NCI-H1417 (cell line): ENCODE data around the gene LRP2.
"Not testable (repeated sequence)": the region's sequence is repeated elsewhere in the genome, so short reads cannot be mapped to it uniquely, and the experiment has no call there.

Source experiments
- DNase-seq, 3 experiments: peaks; one replicate each; lab custom pipeline; 2025; lab: John Stamatoyannopoulos, UW

The LRP2 gene

GRCh38 chr2:169348321-169349024 is 13.9 kb downstream of the LRP2 start:
- peak in 1 of 3 experiments; percentile 7 for DNase-seq

DNA sequence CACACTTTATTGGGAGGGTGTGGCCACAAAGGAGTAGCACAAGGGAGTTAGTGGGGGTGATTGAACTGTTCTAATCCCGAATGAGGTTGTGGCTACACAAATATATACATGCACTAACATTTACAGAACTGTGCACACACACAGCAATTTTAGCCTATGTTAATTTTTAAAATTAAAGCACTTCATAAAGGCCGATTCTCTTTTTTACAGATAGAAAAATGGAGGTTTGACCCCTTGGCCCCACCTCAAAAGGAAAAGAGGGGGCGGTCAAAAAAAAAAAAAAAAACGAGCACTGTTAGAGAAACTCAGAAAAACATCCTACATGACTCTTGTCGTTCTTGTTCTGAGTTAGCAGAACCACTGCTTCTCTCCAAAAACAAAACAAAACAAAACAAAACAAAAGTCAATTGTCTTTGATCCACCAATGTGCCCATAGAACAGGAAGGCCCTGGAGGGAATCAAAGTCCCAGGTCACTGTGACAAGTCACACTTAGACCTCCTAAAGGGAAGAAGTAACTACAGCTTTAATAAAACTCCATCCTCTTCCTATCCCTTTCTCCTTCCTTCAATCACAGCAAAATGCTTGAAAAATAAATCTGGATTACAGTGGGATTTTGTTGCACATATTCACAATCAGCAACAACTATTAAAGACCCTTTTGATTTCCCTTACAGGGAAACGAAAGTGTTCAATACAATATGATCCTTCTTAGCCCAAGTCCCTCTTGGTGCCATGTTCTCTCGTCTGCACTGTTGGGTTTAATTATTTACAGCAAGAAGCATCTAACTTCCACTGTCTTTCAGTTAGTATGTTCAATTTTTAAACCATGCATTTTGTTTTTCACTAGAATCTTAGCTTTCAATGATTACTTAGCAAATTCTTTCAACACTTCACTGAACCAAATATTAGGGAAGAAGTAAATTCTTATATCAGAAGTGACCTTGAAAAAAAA is 16.6 kb downstream of the LRP2 start:
- no peak for DNase-seq

DNA sequence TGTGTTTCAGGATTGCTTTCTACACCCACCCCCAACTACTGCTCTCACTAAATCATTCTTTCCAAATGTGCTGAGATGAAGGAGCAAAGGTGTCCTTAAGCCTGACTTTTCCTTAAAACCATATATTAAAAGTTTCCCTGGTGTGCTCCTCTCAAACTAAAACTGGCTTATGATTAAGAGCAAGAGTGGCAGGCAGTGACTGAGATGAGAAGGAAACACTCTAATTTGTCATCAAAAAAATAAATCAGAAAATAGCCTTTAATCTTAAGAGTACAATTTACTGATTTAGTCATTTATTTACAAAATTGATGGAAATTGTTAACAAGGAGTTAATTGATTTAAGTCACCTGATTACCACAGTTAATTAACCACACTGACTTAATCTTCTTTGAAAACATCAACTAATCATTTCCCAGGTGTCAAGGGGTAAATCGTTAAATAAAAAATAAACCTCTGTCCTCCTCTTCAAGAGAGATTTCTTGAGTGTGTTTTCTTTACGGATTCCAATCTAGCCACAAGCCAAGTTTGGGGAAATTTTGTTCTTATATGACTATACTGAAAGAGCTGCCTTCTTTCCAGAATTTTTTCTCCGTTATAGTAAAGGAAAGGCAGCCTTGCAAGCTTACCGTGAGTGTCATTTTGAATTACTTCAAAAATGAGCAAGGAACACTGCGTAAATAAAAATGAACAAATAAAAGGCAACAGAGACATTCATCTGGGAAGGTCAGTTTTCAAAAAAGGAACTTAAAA is 17.4 kb downstream of the LRP2 start:
- DNase-seq = no peak

- DNase-seq = peak in 1 of 3 experiments; percentile 1
These were observed 19.1 kb downstream of the LRP2 start for GRCh38 chr2:169343202-169343601.

DNA sequence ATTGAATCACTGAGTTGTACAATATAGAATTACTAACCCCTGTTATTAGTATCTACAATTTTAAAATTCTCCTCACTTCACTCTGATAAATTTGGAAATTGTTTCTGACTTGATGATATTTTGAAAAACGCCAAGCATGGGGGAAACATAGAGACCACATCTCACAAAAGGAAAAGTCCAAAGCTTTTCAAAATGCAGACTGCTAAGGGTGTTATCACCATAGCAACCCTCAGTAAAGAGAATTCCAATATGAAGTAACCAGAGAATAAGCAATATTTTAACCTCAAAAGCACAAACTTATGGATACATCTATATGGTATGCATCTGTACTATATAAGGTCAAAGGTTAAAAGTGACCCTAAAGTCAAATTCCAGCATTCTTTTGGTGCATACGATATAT is 22.7 kb downstream of the LRP2 start:
- DNase-seq = no peak

DNA sequence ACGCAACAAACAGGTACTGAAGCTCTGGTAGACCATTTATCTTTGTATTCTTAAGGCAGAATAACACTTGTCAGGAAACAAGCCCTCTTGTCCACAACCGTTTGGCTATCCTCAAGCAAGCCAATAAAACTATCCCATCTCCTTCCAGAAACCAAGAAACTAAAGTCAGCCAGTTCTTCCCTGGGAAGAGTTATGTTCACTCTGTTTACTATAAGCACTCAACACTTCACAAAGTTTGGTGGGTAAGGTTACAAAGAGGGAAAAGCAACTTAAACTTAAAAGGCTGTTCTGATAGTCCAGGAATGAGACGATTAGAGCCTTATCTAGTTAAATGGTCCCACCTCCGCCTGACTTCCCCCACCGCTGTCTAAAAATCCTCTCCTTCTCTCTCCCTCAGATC is 25.6 kb downstream of the LRP2 start:
- DNase-seq = no peak

- DNase-seq = peak in 2 of 3 experiments; percentile 37 to 46
These were observed 31.7 kb downstream of the LRP2 start for GRCh38 chr2:169330555-169331198.

DNA sequence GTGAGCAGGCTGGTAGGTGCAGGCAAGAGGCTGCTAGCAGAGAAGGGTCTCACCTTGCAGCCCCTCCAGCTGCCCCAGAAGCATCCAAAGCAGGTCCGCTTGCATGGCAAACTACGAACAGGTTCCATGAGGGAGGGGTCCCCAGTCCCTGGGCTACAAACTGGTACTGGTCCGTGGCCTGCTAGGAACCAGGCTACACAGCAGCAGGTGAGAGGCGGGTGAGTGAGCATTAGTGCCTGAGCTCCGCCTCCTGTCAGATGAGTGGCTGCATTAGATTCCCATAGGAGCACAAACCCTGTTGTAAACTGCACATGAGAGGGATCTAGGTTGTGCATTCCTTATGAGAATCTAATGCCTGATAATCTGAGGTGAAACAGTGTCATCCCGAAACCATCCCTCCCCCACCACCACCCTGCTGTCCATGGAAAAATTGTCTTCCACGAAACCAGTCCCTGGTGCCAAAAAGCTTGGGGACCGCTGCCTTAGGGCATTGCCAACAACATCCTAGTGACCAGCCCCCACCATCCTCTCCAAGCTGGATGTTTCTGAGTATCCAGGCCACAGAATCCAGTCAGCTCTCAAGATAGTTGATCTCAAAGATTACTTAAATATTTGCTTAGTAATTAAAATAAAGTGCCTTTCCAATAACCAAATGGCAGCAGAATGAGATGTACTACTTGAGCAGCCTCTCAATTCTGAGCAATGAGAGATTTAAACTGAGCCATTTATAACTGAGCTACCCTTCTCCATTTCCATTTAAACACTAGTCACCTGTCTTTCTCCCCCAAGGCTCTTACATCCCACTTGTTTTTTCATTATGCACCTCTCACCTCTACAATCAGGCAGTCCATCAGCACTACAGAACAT is 32.4 kb downstream of the LRP2 start:
- peak; percentile 47 to 84 (median 81) for DNase-seq

DNA sequence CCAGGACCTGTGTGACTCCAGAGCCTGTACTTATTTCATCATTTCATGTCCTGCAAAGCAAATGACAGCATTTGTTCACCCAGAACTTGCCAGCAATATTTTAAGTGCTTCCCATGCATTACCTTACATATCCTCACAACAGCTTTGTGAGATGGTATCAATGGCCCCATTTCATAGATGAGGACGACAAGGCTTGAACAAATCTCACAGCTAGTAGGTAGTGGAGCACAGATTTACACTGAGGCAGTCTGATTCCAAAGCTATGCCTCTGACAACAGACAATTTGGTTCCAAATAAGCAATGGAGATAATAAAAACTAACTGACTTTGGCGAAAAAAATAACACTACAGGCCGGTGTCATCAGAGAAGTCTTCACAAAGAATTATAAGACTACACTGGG is 33.5 kb downstream of the LRP2 start:
- DNase-seq = no peak

GRCh38 chr2:169327837-169328236 is 34.5 kb downstream of the LRP2 start:
- DNase-seq = not testable (repeated sequence)

- DNase-seq = not testable (repeated sequence)
These were observed 36.4 kb downstream of the LRP2 start for GRCh38 chr2:169325886-169326285.

DNA sequence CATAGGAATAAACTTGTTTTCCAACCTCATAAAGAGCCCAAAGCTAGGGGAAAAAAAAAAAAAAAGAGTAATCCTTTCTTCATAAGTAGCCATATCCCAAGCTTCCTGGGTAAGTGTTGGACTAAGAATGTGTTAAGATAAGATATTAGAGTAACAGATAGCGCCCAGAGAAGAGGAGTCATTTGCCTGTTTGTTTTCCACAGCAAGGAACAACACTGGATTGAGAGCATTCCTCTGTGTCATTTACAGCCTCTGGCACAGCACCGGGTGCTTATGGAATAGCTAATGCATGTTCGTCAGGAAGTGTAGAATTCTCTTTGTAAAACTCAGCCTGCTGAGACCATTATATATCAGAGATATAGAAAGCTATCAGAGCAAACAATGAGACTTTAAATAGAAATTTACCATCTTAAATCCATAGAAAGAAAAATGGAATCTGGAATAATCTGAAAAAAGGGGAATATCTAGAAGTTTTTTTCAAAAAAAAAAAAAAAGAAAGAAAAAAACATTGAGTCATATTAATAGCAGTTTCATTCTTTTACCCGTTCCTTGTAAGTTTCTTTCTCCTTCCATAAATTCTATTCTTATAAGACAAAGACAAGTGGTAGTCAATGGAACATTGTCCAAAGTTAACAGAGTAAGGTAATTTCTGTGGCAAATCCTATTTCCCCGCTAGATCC is 37.6 kb downstream of the LRP2 start:
- DNase-seq = peak in 2 of 3 experiments; percentile 2 to 18

GRCh38 chr2:169323841-169324240 is 38.5 kb downstream of the LRP2 start:
- DNase-seq = peak in 2 of 3 experiments; percentile 0 to 23

DNA sequence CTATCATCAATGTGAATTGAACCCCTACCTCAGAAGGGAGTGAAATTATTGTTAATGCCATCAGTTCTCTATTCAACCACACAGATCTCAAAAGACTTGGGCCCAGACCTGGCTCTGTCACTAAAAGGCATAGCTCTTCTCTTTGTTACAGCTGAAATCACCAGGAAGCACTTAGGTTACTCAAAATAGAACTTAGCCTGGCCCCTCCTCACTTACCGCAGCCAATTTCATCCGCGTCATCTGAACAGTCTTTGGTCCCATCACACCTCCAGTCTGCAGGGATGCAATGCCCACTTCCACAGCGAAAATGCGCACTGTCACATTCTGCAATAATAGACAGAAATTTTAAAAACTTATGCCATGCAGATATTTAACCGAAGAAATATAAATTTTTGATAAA is 41.8 kb downstream of the LRP2 start:
- peak in 1 of 3 experiments; percentile 74 for DNase-seq

DNA sequence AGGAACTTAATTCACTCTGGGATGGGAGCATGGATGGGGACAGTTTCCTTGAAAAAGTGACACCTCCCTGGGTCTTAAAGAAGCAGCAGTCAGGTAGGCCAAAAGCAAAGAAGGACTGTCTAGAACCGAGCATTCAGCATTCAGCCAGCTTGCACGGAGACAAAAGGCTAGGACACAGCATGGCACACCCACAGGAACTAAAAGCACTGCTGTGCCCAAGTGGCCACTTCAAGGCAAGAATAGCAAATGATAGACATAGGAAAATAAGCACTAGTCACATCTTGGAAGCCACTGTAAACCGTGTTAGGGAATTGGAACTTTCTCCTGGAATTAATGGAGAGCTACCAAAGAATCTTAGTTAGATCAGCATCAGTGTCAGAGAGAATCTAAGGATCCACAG is 47.0 kb downstream of the LRP2 start:
- peak in 1 of 3 experiments; percentile 60 for DNase-seq

- not testable (repeated sequence) for DNase-seq
These were observed 54.0 kb downstream of the LRP2 start for GRCh38 chr2:169308349-169308748.

DNA sequence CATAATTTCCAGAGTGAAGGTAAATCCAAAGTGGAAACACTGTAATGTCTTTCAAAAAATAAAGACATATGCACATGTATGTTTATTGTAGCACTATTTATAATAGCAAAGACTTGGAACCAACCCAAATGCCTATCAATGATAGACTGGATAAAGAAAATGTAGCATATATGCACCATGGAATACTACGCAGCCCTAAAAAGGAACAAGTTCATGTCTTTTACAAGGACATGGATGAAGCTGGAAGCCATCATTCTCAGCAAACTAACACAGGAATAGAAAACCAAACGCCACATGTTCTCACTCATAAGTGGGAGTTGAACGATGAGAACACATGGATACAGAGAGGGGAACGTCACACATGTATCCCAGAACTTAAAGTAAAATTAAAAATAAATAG is 57.6 kb downstream of the LRP2 start:
- DNase-seq = not testable (repeated sequence)

DNA sequence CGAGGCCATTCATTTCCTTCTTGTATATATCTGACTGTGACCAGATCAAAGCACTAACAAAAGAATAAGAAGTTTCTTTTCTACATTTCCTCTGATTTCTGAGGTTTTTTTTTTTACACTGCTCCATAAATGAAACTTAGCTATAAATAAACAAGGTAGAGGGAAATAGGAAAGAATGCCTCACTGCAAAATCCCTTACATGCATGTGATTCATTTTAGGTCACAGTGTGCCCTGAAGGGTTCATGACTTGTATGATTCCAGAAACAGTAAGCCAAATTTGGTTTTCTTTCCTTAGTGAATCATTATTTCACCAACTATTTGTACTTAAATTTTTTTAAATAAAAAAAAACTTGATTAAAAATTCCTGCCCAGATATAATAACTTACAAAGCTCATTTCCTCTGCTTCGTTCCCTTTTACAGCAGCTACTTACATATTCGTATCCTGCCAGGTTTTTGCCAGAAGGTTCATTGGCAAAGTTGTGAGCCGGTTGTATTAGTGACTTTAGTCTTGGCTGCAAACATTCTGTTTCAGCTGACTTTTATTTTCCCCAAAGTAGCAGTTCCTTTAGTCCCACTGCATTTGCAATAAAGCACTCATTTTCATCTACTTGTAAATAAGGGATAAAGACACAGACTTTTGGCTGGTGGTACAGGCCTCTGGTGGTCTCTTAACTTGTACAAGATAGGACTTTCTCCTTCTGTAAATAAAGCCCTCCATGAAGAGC is 58.6 kb downstream of the LRP2 start:
- DNase-seq = no peak

DNA sequence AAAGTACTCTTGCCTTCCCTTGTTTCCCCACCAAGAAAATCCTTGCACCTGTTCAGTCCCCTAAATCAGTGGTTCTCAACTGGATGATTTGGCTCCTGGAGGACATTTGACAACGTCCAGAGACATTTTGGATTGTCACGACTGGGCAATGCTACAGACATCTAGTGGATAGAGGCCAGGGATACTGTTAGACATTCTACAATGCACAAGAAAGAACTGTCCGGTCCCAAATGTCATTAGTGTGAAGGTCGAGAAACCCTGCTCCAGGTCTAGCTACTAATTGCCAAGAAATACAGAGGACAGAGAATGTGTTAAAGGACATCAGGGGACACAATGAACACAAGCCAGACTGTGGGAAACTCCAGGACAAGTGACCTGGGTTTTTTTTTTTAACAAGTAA is 60.0 kb downstream of the LRP2 start:
- DNase-seq = no peak
